Transverse colon (tissue), 4 donors: ENCODE results near the gene GSC. TPM values are rescaled to one million over a fixed set of nuclear protein-coding genes. Genes with fewer than 3 reads are reported as not detected.
"Not testable (repeated sequence)": the region's sequence is repeated elsewhere in the genome, so short reads cannot be mapped to it uniquely, and the experiment has no call there.

Experiments used
- DNase-seq: peaks from one replicate; pipeline ENCODE4 v3.0.0-alpha.2; 2019
- H3K27ac ChIP-seq, 4 donors: fragments of 200-600 bp; sonication (generic); 2 replicates each; pipeline ENCODE4 v1.5.1; 2016 to 2018; ENCODE audit warnings: inconsistent platforms in 4 of 4
- H3K27me3 ChIP-seq: fragments of 200-600 bp; sonication (generic); 2 replicates; pipeline ENCODE4 v1.5.1; 2017; ENCODE audit warnings: inconsistent platforms
- H3K36me3 ChIP-seq, 4 donors: fragments of 200-600 bp; sonication (generic); 2 replicates each; pipeline ENCODE4 v1.5.1; 2017 to 2019; ENCODE audit warnings: inconsistent platforms in 4 of 4
- H3K4me1 ChIP-seq, 4 donors: fragments of 200-600 bp; sonication (generic); 2 replicates each; pipeline ENCODE4 v1.5.1; 2017 to 2020; ENCODE audit warnings: inconsistent platforms in 4 of 4
- H3K4me3 ChIP-seq, 4 donors: fragments of 200-600 bp; sonication (generic); 1 replicate in 1 of 4; 2 replicates in 3 of 4; pipeline versions ENCODE4 v1.5.1 to v1.6.1; 2017 to 2019; ENCODE audit warnings: inconsistent platforms in 4 of 4
- H3K9me3 ChIP-seq, 2 donors: fragments of 200-600 bp; sonication (generic); 2 replicates each; pipeline ENCODE4 v1.5.1; 2017 to 2019; ENCODE audit warnings: inconsistent platforms in 2 of 2
- EP300 ChIP-seq: sonication (generic); formaldehyde crosslinking; IDR thresholded peaks from one replicate; pipeline ENCODE4 v1.6.1; 2017; ENCODE audit warnings: antibody characterized with exemption, low read depth
- POLR2A ChIP-seq: fragments of 450-650 bp; IDR thresholded peaks from one replicate; pipeline ENCODE4 v1.6.1; 2016; ENCODE audit warnings: antibody characterized with exemption, mild to moderate bottlenecking, moderate library complexity
- POLR2AphosphoS5 ChIP-seq, 3 donors: sonication (generic); formaldehyde crosslinking; IDR thresholded peaks; one replicate each; pipeline ENCODE4 v1.6.1; 2016; ENCODE audit warnings: antibody characterized with exemption in 3 of 3
- WGBS, 2 donors: methylation state at CpG; one replicate each; pipeline ENCODE4 v1.1.5; 2018; ENCODE audit warnings: low coverage in 1 of 2; 5-methylcytosine and 5-hydroxymethylcytosine counted together
- in situ Hi-C, 4 donors: fragments of 200-750 bp; cut with MboI; loops; one replicate each; pipeline versions ENCODE4 v1.15.0 to v1.15.1; 2017; ENCODE audit warnings: low sequenced_read_pairs in 3 of 4, low pct_ligation_motif_present in 1 of 4, low pct_unique_long_range_greater_than_20kb in 1 of 4
- intact Hi-C: fragments of 100-400 bp; cut with DNase I; formaldehyde crosslinking; loops from one replicate; pipeline ENCODE4 v1.15.1; 2023; ENCODE audit warnings: low total_unique reads
- total RNA-seq, 4 donors: library from RNA; depleted of rRNA; stranded (reverse); fragments of >200 nt; gene quantifications; one replicate each; pipeline ENCODE4 v1.1.0, GENCODE V29; 2016
- TF ChIP-seq, protein P1 (sequence below), 5 experiments: fragments of 200-600 bp in 3 of 5; fragments of 450-650 bp in 2 of 5; sonication (generic) in 3 of 5; IDR thresholded peaks; 1 replicate in 2 of 5; 2 replicates in 3 of 5; pipeline ENCODE4 v1.5.1; 2016 to 2017; ENCODE audit warnings: antibody characterized with exemption in 5 of 5, inconsistent platforms in 3 of 5, mild to moderate bottlenecking in 2 of 5, moderate library complexity in 1 of 5

Gene GSC
- total RNA-seq, 4 donors from 2014 or later: 0.32 TPM; not detected in 3

DNA sequence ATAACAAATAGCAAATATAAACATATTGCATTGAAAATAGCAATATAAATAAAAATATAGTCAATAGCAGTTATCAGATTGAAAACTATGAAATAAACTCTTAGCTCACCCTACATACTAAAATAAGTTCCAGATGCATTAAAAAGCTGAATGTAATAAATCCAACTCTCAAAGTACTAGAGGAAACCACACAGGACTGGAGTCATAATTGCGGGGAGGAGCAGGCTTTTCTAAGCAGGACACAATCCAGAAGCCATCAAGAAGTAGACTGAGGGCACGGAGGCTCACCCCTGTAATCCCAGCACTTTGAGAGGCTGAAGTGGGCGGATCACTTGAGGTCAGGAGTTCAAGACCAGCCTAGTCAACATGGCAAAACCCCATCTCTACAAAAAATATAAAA, 22.2 kb downstream of the GSC start:
- Histone ChIP-seq H3K4me1 (no peaks in the 10 kb centered on the region), H3K27ac (no peak overlapping the region), H3K27me3 (peaks cover 6% of the 10 kb centered on the region), H3K9me3 (no peaks in the 10 kb centered on the region), H3K4me3 (no peak overlapping the region), H3K36me3 (no peaks in the 10 kb centered on the region)
- WGBS, 2 donors: 53 to 60% methylated on average over 1 to 3 of the region's 3 CpGs
- TF ChIP-seq POLR2AphosphoS5 (IDR thresholded peaks at IDR 0.05) (no peak), EP300 (no peak), POLR2A (no peak)
- TF ChIP-seq, protein P1, sequence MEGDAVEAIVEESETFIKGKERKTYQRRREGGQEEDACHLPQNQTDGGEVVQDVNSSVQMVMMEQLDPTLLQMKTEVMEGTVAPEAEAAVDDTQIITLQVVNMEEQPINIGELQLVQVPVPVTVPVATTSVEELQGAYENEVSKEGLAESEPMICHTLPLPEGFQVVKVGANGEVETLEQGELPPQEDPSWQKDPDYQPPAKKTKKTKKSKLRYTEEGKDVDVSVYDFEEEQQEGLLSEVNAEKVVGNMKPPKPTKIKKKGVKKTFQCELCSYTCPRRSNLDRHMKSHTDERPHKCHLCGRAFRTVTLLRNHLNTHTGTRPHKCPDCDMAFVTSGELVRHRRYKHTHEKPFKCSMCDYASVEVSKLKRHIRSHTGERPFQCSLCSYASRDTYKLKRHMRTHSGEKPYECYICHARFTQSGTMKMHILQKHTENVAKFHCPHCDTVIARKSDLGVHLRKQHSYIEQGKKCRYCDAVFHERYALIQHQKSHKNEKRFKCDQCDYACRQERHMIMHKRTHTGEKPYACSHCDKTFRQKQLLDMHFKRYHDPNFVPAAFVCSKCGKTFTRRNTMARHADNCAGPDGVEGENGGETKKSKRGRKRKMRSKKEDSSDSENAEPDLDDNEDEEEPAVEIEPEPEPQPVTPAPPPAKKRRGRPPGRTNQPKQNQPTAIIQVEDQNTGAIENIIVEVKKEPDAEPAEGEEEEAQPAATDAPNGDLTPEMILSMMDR (IDR thresholded peaks at IDR 0.05): no peak
- DNase-seq: no peak
- in situ Hi-C loops (no loop called here), intact Hi-C loops (no loop called here)

DNA sequence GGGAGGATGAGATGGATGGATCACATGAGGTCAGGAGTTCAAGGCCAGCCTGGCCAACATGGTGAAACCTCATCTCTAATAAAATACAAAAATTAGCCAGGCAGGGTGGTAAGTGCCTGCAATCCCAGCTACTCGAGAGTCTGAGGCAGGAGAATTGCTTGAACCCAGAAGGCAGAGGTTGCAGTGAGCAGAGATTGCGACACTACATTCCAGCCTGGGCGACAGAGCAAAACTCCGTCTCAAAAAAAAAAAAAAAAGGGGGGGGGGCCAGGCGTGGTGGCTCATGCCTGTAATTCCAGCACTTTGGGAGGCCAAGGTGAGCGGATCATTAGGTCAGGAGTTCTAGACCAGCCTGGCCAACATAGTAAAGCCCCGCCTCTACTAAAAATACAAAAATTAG, 22.8 kb downstream of the GSC start:
- in situ Hi-C loops, H3K4me1 ChIP-seq, DNase-seq, H3K9me3 ChIP-seq, H3K27ac ChIP-seq, H3K36me3 ChIP-seq, intact Hi-C loops, H3K27me3 ChIP-seq, H3K4me3 ChIP-seq: not testable (repeated sequence)
- WGBS, 2 donors: 80 to 96% methylated on average over 7 of the region's 7 CpGs

DNA sequence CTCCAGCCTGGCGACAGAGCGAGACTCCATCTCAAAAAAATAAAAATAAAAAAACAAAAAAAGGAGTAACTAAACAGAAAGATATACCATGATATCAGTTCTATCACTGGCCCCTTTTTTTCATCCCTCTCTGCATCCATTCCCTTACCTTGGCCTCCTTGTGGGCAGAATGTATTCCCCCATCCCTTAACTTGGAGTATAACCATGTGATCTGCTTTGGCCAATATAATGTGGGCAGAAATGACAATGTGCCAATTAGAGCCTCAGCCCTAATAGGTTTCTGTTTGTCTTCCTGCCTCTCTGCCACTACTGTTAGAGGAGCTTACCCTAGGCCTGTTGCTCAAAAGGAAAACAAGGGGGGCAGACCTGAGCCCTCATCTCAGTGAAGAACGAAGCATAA, 23.8 kb downstream of the GSC start:
- in situ Hi-C loops (no loop called here), intact Hi-C loops (no loop called here)
- Histone ChIP-seq H3K27ac (no peak overlapping the region), H3K27me3 (peaks cover 6% of the 10 kb centered on the region), H3K36me3 (no peaks in the 10 kb centered on the region), H3K9me3 (no peaks in the 10 kb centered on the region), H3K4me1 (no peaks in the 10 kb centered on the region), H3K4me3 (no peak overlapping the region)
- WGBS, 2 donors: 83 to 90% methylated on average over 2 to 3 of the region's 3 CpGs
- no peak for DNase-seq
- TF ChIP-seq EP300 (no peak), POLR2A (no peak), POLR2AphosphoS5 (IDR thresholded peaks at IDR 0.05) (no peak)
- TF ChIP-seq, protein P1 (IDR thresholded peaks at IDR 0.05): no peak

DNA sequence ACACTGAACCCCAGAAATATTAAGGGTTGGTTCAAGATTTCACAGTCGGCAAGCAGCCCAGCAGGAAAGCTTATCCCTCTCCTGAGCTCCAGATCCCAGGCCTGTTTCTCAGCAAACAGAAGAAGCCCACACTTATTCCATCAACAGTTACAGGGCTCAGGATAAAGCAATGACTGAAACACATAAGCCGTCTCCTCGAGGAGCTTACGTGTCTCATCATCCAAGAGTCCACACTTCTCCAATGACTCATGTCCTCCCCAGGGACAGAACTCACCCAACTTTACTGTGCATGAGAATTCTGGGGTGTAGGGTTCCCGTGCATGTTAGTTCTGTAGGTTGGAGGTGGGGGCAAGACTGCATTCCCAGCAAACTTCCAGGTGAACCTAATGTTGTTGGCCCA, 31.2 kb downstream of the GSC start:
- H3K27me3 ChIP-seq: peaks cover 5% of the 10 kb centered on the region
- H3K36me3 ChIP-seq: no peaks in the 10 kb centered on the region
- H3K4me3 ChIP-seq: no peak overlapping the region
- TF ChIP-seq, protein P1 (IDR thresholded peaks at IDR 0.05): no peak
- no peak for TF ChIP-seq POLR2AphosphoS5 (IDR thresholded peaks at IDR 0.05)
- in situ Hi-C loops: no loop called here
- 87 to 94% methylated on average over 2 to 5 of the region's 5 CpGs for WGBS, 2 donors
- intact Hi-C loops: no loop called here
- no peak overlapping the region for H3K27ac ChIP-seq
- DNase-seq: no peak
- H3K9me3 ChIP-seq: no peaks in the 10 kb centered on the region
- H3K4me1 ChIP-seq: no peaks in the 10 kb centered on the region

DNA sequence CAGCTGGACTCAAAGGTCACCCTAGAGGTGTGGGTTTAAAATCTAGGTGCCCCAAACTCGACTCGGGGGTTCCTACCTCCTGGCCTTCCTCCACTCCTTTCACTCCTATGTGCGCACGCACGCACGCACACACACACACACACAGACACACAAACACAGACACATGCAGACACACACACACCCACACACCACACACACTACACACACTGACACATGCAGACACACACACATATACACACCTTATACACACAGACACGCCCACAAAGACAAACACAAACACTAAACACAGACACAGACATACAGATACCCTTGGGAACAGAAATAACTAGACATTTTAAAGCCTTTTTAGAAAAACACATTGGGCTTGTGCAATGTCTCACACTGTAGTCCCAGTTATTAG, 31.8 kb downstream of the GSC start:
- Histone ChIP-seq H3K4me3 (no peak overlapping the region), H3K4me1 (no peaks in the 10 kb centered on the region), H3K27ac (no peak overlapping the region), H3K27me3 (peaks cover 5% of the 10 kb centered on the region), H3K9me3 (no peaks in the 10 kb centered on the region), H3K36me3 (no peaks in the 10 kb centered on the region)
- in situ Hi-C loops (no loop called here), intact Hi-C loops (no loop called here)
- WGBS, 2 donors: 69 to 83% methylated on average over 7 of the region's 7 CpGs
- DNase-seq: no peak
- TF ChIP-seq, protein P1 (IDR thresholded peaks at IDR 0.05): no peak
- TF ChIP-seq EP300 (no peak), POLR2A (no peak)
